Loucy (cell line): ENCODE results near the gene FNTB.

Experiments used
- EZH2phosphoT487 ChIP-seq: fragments of 200-600 bp; IDR thresholded peaks from 2 replicates; pipeline ENCODE4 v1.6.1; 2018; ENCODE audit warnings: antibody characterized with exemption, mild to moderate bottlenecking, moderate library complexity, borderline replicate concordance
- TF ChIP-seq, protein P1 (sequence below): fragments of 200-600 bp; sonication (generic); conservative IDR thresholded peaks from 2 replicates; pipeline ENCODE4 v1.5.1; 2014; ENCODE audit warnings: mild to moderate bottlenecking, antibody characterized with exemption, low read length

DNA sequence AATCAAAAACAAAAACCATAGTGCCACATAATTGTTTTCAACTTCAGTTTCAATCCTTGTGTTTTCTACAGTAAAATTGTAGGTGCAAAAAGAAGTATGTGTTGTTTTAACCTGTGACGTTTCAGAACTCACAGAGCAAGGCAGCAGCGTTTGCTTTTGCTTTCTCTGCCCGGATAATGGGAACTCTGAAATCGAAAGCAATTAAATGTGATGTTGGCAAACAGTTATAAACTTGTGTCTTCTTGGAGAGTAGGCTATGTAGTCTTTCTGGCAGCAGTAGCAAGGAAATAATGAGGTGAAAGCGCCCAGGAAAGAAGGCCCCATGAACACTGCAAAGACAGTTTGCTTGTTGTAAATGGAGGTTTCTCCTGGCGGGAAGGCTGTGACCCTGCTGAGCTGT is 39.1 kb downstream of the FNTB start:
- TF ChIP-seq, protein P1, sequence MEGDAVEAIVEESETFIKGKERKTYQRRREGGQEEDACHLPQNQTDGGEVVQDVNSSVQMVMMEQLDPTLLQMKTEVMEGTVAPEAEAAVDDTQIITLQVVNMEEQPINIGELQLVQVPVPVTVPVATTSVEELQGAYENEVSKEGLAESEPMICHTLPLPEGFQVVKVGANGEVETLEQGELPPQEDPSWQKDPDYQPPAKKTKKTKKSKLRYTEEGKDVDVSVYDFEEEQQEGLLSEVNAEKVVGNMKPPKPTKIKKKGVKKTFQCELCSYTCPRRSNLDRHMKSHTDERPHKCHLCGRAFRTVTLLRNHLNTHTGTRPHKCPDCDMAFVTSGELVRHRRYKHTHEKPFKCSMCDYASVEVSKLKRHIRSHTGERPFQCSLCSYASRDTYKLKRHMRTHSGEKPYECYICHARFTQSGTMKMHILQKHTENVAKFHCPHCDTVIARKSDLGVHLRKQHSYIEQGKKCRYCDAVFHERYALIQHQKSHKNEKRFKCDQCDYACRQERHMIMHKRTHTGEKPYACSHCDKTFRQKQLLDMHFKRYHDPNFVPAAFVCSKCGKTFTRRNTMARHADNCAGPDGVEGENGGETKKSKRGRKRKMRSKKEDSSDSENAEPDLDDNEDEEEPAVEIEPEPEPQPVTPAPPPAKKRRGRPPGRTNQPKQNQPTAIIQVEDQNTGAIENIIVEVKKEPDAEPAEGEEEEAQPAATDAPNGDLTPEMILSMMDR: no peak
- TF ChIP-seq EZH2phosphoT487: no peak
